Fibroblast of lung (primary cell): Measurements from ENCODE around the gene ALG1.
"Not testable (repeated sequence)": the region's sequence is repeated elsewhere in the genome, so short reads cannot be mapped to it uniquely, and the experiment has no call there.

Experiments
- EZH2 ChIP-seq: IDR thresholded peaks from 2 replicates; pipeline ENCODE4 v1.5.1; 2012; ENCODE audit warnings: low read length, control low read depth, mild to moderate bottlenecking; ENCODE audit errors: missing control alignments
- TF ChIP-seq, protein P1 (sequence below), 2 donors: IDR thresholded peaks in 1 of 2; conservative IDR thresholded peaks in 1 of 2; 1 replicate in 1 of 2; 2 replicates in 1 of 2; pipeline ENCODE4 v1.5.1; 2011 to 2012; ENCODE audit warnings: low read length in 2 of 2, control low read depth in 1 of 2, inconsistent platforms in 1 of 2, low read depth in 1 of 2, mild to moderate bottlenecking in 1 of 2

DNA sequence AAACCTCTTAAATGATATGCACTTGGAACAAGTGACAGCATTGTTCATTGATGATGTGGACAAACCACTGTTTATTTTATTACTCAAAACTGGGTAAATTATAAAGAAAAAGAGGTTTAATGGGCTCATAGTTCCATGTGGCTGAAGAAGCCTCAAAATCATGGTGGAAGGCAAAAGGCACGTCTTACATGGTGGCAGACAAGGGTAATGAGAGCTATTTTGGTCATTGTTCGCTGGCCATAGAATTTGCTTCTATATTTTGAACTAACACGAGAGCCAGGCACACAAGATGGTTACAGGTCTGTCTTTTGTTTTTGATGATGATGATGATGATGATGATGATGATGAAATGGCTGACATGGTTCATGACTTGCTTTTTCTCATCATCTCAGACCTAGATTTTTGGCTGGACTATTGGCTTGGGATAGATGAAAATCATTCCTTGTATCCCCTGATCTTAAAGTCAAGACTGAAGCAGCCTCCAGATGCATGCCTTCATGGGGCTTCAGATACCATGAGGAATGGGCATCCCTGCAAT lies 59.9 kb downstream of the ALG1 start:
- TF ChIP-seq, protein P1, sequence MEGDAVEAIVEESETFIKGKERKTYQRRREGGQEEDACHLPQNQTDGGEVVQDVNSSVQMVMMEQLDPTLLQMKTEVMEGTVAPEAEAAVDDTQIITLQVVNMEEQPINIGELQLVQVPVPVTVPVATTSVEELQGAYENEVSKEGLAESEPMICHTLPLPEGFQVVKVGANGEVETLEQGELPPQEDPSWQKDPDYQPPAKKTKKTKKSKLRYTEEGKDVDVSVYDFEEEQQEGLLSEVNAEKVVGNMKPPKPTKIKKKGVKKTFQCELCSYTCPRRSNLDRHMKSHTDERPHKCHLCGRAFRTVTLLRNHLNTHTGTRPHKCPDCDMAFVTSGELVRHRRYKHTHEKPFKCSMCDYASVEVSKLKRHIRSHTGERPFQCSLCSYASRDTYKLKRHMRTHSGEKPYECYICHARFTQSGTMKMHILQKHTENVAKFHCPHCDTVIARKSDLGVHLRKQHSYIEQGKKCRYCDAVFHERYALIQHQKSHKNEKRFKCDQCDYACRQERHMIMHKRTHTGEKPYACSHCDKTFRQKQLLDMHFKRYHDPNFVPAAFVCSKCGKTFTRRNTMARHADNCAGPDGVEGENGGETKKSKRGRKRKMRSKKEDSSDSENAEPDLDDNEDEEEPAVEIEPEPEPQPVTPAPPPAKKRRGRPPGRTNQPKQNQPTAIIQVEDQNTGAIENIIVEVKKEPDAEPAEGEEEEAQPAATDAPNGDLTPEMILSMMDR (conservative IDR thresholded peaks at IDR 0.05 in 1 of 2, IDR thresholded peaks at IDR 0.05 in 1 of 2; ENCODE audit: low read depth in 1 of 2, low read length in 2 of 2), result not testable (repeated sequence)
- TF ChIP-seq EZH2, result not testable (repeated sequence)
